H1 (cell line): ENCODE results near the gene UBAP1. TPM values are rescaled to one million over a fixed set of nuclear protein-coding genes. Genes with fewer than 3 reads are reported as not detected.

ENCODE experiments used
- CTCF ChIA-PET: fragments of 300-600 bp; sonication (Branson Sonifier 250); formaldehyde crosslinking; loops from one replicate; lab custom pipeline; 2021; ENCODE audit not compliant: partially characterized antibody; lab: Charles Lee
- POLR2A ChIA-PET: fragments of 300-600 bp; sonication (Branson Sonifier 250); formaldehyde crosslinking; loops from one replicate; lab custom pipeline; 2021; ENCODE audit warnings: inconsistent platforms; ENCODE audit not compliant: partially characterized antibody; lab: Charles Lee
- DNase-seq, 2 experiments: peaks; one replicate each; pipeline versions ENCODE4 v3.0.0 to v3.0.0-alpha.2; 2010 to 2022; ENCODE audit warnings: low spot score in 2 of 2, low read depth in 1 of 2, mixed read lengths in 1 of 2
- FAIRE-seq: peaks from 2 replicates; lab custom pipeline; 2011; peaks lifted over from hg19 to GRCh38; lab: Jason Lieb, UNC
- H2AFZ ChIP-seq: 2 replicates; pipeline ENCODE4 v1.8.1; 2012; ENCODE audit warnings: low read length, inconsistent platforms
- H2AK5ac ChIP-seq: 2 replicates; pipeline ENCODE4 v1.6.1; 2013; ENCODE audit warnings: low read depth, low read length
- H2BK120ac ChIP-seq: replicated peaks from 2 replicates; pipeline ENCODE3; 2013; ENCODE audit warnings: low read depth, low read length, inconsistent platforms
- H2BK12ac ChIP-seq: 2 replicates; pipeline ENCODE4 v1.6.1; 2013; ENCODE audit warnings: low read depth, low read length
- H2BK15ac ChIP-seq: 2 replicates; pipeline ENCODE4 v1.6.1; 2013; ENCODE audit warnings: low read length
- H2BK20ac ChIP-seq: 2 replicates; pipeline ENCODE4 v1.6.1; 2013; ENCODE audit warnings: low read length
- H2BK5ac ChIP-seq: 2 replicates; pipeline ENCODE4 v1.6.1; 2013; ENCODE audit warnings: low read depth, low read length
- H3K14ac ChIP-seq: 2 replicates; pipeline ENCODE4 v1.6.1; 2013; ENCODE audit warnings: inconsistent platforms; ENCODE audit not compliant: insufficient read length
- H3K18ac ChIP-seq: 2 replicates; pipeline ENCODE4 v1.6.1; 2013; ENCODE audit warnings: low read length; ENCODE audit errors: extremely low read depth
- H3K23ac ChIP-seq: 2 replicates; pipeline ENCODE4 v1.6.1; 2013; ENCODE audit warnings: inconsistent platforms; ENCODE audit not compliant: insufficient read length
- H3K23me2 ChIP-seq: 2 replicates; pipeline ENCODE4 v1.6.1; 2013; ENCODE audit warnings: low read depth, low read length
- H3K27ac ChIP-seq: 2 replicates; pipeline ENCODE4 v1.6.1; 2011; ENCODE audit warnings: low read depth, low read length, inconsistent platforms
- H3K27me3 ChIP-seq, 4 experiments: replicated peaks in 1 of 4; 1 replicate in 1 of 4; 2 replicates in 3 of 4; pipeline versions ENCODE4 v1.6.1 to v1.8.1; 2011 to 2013; ENCODE audit warnings: low read length in 3 of 4, mild to moderate bottlenecking in 3 of 4, inconsistent platforms in 2 of 4, mixed read lengths in 2 of 4, moderate library complexity in 1 of 4; ENCODE audit not compliant: control insufficient read depth in 3 of 4, insufficient read depth in 3 of 4; ENCODE audit errors: extremely low read depth in 1 of 4
- H3K36me3 ChIP-seq, 4 experiments: 2 replicates each; pipeline versions ENCODE4 v1.6.1 to v1.8.1; 2011 to 2013; ENCODE audit warnings: mild to moderate bottlenecking in 4 of 4, low read length in 3 of 4, moderate library complexity in 2 of 4, control low read depth in 1 of 4, inconsistent platforms in 1 of 4; ENCODE audit not compliant: insufficient read depth in 4 of 4, control insufficient read depth in 2 of 4
- H3K4ac ChIP-seq: replicated peaks from 2 replicates; pipeline ENCODE3; 2013; ENCODE audit warnings: low read length, low read depth, mixed read lengths, inconsistent platforms; ENCODE audit not compliant: insufficient read length
- H3K4me1 ChIP-seq, 4 experiments: replicated peaks in 1 of 4; 1 replicate in 1 of 4; 2 replicates in 3 of 4; pipeline versions ENCODE4 v1.6.1 to v1.8.1; 2011 to 2013; ENCODE audit warnings: low read length in 3 of 4, inconsistent platforms in 2 of 4, mixed read lengths in 1 of 4; ENCODE audit not compliant: insufficient read depth in 4 of 4, control insufficient read depth in 3 of 4
- H3K4me2 ChIP-seq, 2 experiments: 2 replicates each; pipeline versions ENCODE4 v1.6.1 to v1.8.1; 2011 to 2013; ENCODE audit warnings: low read depth in 2 of 2, low read length in 2 of 2, control low read depth in 1 of 2, inconsistent platforms in 1 of 2, mild to moderate bottlenecking in 1 of 2; ENCODE audit not compliant: insufficient read depth in 1 of 2
- H3K4me3 ChIP-seq, 4 experiments: fragments of 200-600, 300-600 bp in 1 of 4; sonication (generic), shearing (Covaris generic), sonication (Bioruptor Twin) in 1 of 4; 2 replicates each; pipeline versions ENCODE4 v1.5.1 to v1.8.1; 2011 to 2016; ENCODE audit warnings: low read length in 4 of 4, low read depth in 3 of 4, control low read depth in 2 of 4, inconsistent platforms in 2 of 4, mild to moderate bottlenecking in 2 of 4, mixed read lengths in 1 of 4, moderate library complexity in 1 of 4; ENCODE audit not compliant: insufficient read depth in 2 of 4; ENCODE audit errors: extremely low read depth in 1 of 4
- H3K56ac ChIP-seq: replicated peaks from 2 replicates; pipeline ENCODE3; 2013; ENCODE audit warnings: low read depth, mild to moderate bottlenecking, mixed read lengths, low read length, inconsistent platforms; ENCODE audit not compliant: insufficient read length
- H3K79me1 ChIP-seq: 2 replicates; pipeline ENCODE4 v1.6.1; 2013; ENCODE audit warnings: low read depth, low read length, control low read depth
- H3K79me2 ChIP-seq, 2 experiments: 2 replicates each; pipeline versions ENCODE4 v1.6.1 to v1.8.1; 2012 to 2013; ENCODE audit warnings: low read length in 2 of 2, mild to moderate bottlenecking in 2 of 2, inconsistent platforms in 1 of 2; ENCODE audit not compliant: insufficient read depth in 2 of 2, control insufficient read depth in 1 of 2
- H3K9ac ChIP-seq, 4 experiments: replicated peaks in 1 of 4; 1 replicate in 1 of 4; 2 replicates in 3 of 4; pipeline versions ENCODE4 v1.6.1 to v1.8.1; 2011 to 2013; ENCODE audit warnings: low read depth in 3 of 4, low read length in 3 of 4, control low read depth in 2 of 4, mild to moderate bottlenecking in 2 of 4, moderate library complexity in 2 of 4, inconsistent platforms in 1 of 4; ENCODE audit errors: extremely low read depth in 1 of 4
- H3K9me3 ChIP-seq, 2 experiments: 2 replicates each; pipeline versions ENCODE4 v1.6.1 to v1.8.1; 2012 to 2013; ENCODE audit warnings: mild to moderate bottlenecking in 2 of 2, moderate library complexity in 2 of 2, control low read depth in 1 of 2, inconsistent platforms in 1 of 2, low read depth in 1 of 2, low read length in 1 of 2, mixed read lengths in 1 of 2; ENCODE audit not compliant: insufficient read depth in 2 of 2
- H4K20me1 ChIP-seq, 2 experiments: replicated peaks in 1 of 2; 2 replicates each; pipeline versions ENCODE3 to v1.8.1; 2011 to 2013; ENCODE audit warnings: inconsistent platforms in 2 of 2, low read length in 2 of 2, mild to moderate bottlenecking in 1 of 2; ENCODE audit not compliant: insufficient read depth in 2 of 2, control insufficient read depth in 1 of 2
- H4K5ac ChIP-seq: 2 replicates; pipeline ENCODE4 v1.6.1; 2013; ENCODE audit warnings: low read length, low read depth, mixed read lengths, inconsistent platforms; ENCODE audit not compliant: insufficient read length
- H4K8ac ChIP-seq: 2 replicates; pipeline ENCODE4 v1.8.0; 2013; ENCODE audit warnings: mild to moderate bottlenecking, moderate library complexity, low read length, inconsistent platforms; ENCODE audit not compliant: insufficient read depth; ENCODE audit errors: extremely low read depth
- H4K91ac ChIP-seq: replicated peaks from 2 replicates; pipeline ENCODE3; 2013; ENCODE audit warnings: low read length, mixed read lengths, inconsistent platforms; ENCODE audit not compliant: insufficient read length
- ATF2 ChIP-seq: IDR thresholded peaks from 2 replicates; pipeline ENCODE4 v1.6.1; 2012; ENCODE audit warnings: low read length, inconsistent platforms
- ATF3 ChIP-seq: IDR thresholded peaks from 2 replicates; pipeline ENCODE4 v1.6.1; 2011; ENCODE audit warnings: low read depth, mild to moderate bottlenecking, low read length; ENCODE audit not compliant: insufficient read depth
- BACH1 ChIP-seq: IDR thresholded peaks from 2 replicates; pipeline ENCODE4 v1.6.1; 2012; ENCODE audit warnings: low read length, improper control_type of control experiment
- BRCA1 ChIP-seq: IDR thresholded peaks from 2 replicates; pipeline ENCODE4 v1.6.1; 2012; ENCODE audit warnings: low read depth, low read length, improper control_type of control experiment
- CHD1 ChIP-seq: IDR thresholded peaks from 2 replicates; pipeline ENCODE4 v1.6.1; 2012; ENCODE audit warnings: low read depth, low read length, improper control_type of control experiment
- CREB1 ChIP-seq: IDR thresholded peaks from 2 replicates; pipeline ENCODE4 v1.6.1; 2012; ENCODE audit warnings: inconsistent platforms
- GABPA ChIP-seq: IDR thresholded peaks from 2 replicates; pipeline ENCODE4 v1.6.1; 2011; ENCODE audit warnings: mild to moderate bottlenecking, low read length, moderate library complexity, borderline replicate concordance; ENCODE audit not compliant: insufficient read depth
- HDAC2 ChIP-seq, 2 experiments: fragments of 300-600 bp in 1 of 2; sonication (generic) in 1 of 2; IDR thresholded peaks; 2 replicates each; pipeline ENCODE4 v1.6.1; 2011 to 2012; ENCODE audit warnings: low read depth in 2 of 2, low read length in 2 of 2, mild to moderate bottlenecking in 2 of 2, moderate library complexity in 2 of 2, borderline replicate concordance in 1 of 2, inconsistent platforms in 1 of 2
- POLR2A ChIP-seq, 2 experiments: IDR thresholded peaks; 1 replicate in 1 of 2; 2 replicates in 1 of 2; pipeline ENCODE4 v1.6.1; 2011; ENCODE audit warnings: low read depth in 2 of 2, low read length in 2 of 2, mild to moderate bottlenecking in 2 of 2; ENCODE audit errors: control extremely low read depth in 1 of 2
- POU5F1 ChIP-seq: IDR thresholded peaks from 2 replicates; pipeline ENCODE4 v1.6.1; 2011; ENCODE audit warnings: low read depth, mild to moderate bottlenecking, low read length, moderate library complexity
- RBBP5 ChIP-seq: IDR thresholded peaks from 2 replicates; pipeline ENCODE4 v1.7.1; 2012; ENCODE audit warnings: low read depth, mild to moderate bottlenecking, inconsistent platforms, low read length, moderate library complexity, borderline replicate concordance
- SRF ChIP-seq: IDR thresholded peaks from 2 replicates; pipeline ENCODE4 v1.6.1; 2011; ENCODE audit warnings: mild to moderate bottlenecking, low read depth, low read length, moderate library complexity
- ZNF274 ChIP-seq: IDR thresholded peaks from 2 replicates; pipeline ENCODE4 v1.7.0; 2012; ENCODE audit warnings: low read length, borderline replicate concordance; ENCODE audit errors: extremely low read depth
- WGBS, 2 experiments: shearing (Covaris generic) in 1 of 2; methylation state at CpG; one replicate each; pipeline versions ENCODE4 v1.1.6 to v1.1.7; 2013 to 2015; ENCODE audit warnings: low lambda C conversion rate in 2 of 2, mixed read lengths in 2 of 2, inconsistent platforms in 1 of 2, low coverage in 1 of 2, missing lambda C conversion rate in 1 of 2; ENCODE audit not compliant: insufficient replicate concordance in 2 of 2, insufficient coverage in 1 of 2, insufficient read length in 1 of 2; ENCODE audit errors: extremely low coverage in 1 of 2, missing lambda C conversion rate in 1 of 2; 5-methylcytosine and 5-hydroxymethylcytosine counted together
- polyA plus RNA-seq, 7 experiments: library from polyadenylated mRNA; depleted of rRNA in 3 of 7; stranded (reverse) in 5 of 7; unstranded in 2 of 7; fragments of >200 nt in 5 of 7; fragments of 200-250 nt in 2 of 7; gene quantifications; 1 replicate in 5 of 7; 2 replicates in 1 of 7; 4 replicates in 1 of 7; pipeline versions ENCODE4 v1.2.1 to v1.2.3, GENCODE V29; 2011 to 2013; ENCODE audit warnings: missing spikeins in 2 of 7, mixed read lengths in 2 of 7
- total RNA-seq: library from RNA; stranded (reverse); fragmentation: NEBNext Ultra II Directional; extraction: Animal tissue kit (Norgen Biotek cat#: 25700); gene quantifications from 2 replicates; pipeline ENCODE4 v1.2.1, GENCODE V29; 2021

UBAP1 gene
- total and polyA plus RNA-seq, 2 of the 8 experiments (the other 6 are each of a cell fraction or from before 2014, with no cell fraction given): 31.3 to 31.4 TPM

DNA sequence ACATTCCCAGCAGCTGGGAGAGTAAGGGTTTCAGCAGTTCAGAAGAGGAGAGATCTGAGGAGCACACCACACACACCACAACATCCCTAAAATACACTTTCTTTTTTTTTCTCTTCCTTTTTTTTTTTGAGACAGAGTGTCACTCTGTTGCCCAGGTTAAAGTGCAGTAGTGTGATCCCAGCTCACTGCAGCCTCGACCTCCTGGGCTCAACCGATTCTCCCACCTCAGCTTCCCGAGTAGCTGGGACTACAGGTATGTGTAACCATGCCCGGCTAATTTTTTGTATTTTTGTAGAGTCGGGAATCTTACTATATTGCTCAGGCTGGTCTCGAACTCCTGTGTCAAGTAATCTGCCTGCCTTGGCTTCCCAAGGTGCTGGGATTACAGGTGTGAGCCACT lies 9.7 kb upstream of the UBAP1 start:
- Histone ChIP-seq H3K27me3 (no peaks in the 10 kb centered on the region), H3K79me2 (no peaks in the 10 kb centered on the region), H3K4me1 (no peaks in the 10 kb centered on the region), H3K4me2 (no peak overlapping the region), H3K9ac (no peak overlapping the region), H3K79me1 (no peaks in the 10 kb centered on the region), H3K27ac (no peak overlapping the region), H3K4me3 (no peak overlapping the region), H3K9me3 (no peaks in the 10 kb centered on the region), H3K23ac (no peak overlapping the region), H4K5ac (no peak overlapping the region), H2BK15ac (no peak overlapping the region), H4K91ac (no peak overlapping the region), H3K23me2 (no peaks in the 10 kb centered on the region), H4K20me1 (no peaks in the 10 kb centered on the region), H3K36me3 (no peaks in the 10 kb centered on the region), H2AFZ (no peak overlapping the region), H2AK5ac (no peak overlapping the region), H2BK5ac (no peak overlapping the region), H2BK20ac (no peak overlapping the region), H3K14ac (no peak overlapping the region), H3K18ac (no peak overlapping the region), H3K56ac (no peak overlapping the region), H2BK12ac (no peak overlapping the region), H4K8ac (no peak overlapping the region), H2BK120ac (no peak overlapping the region), H3K4ac (no peak overlapping the region)
- ChIA-PET CTCF (interaction anchor here (0.5 to 3.1 kb wide), 3 partner anchors 14 to 83 kb away, joined by 3 to 11 read pairs (median 4); no protein-coding TSS in a partner anchor), POLR2A (interaction anchor here (1.0 to 2.6 kb wide), 3 partner anchors 9 to 44 kb away, joined by 4 to 16 read pairs (median 4); partner anchors contain the start of gene UBAP1)
- WGBS, 2 experiments: 88% methylated on average over 6 of the region's 6 CpGs; no CpG with 5 or more reads in 1 of the 2 experiments
- FAIRE-seq (no peak), DNase-seq (no peak)
- TF ChIP-seq ZNF274: no peak
- TF ChIP-seq HDAC2 (IDR thresholded peaks at IDR 0.05; ENCODE audit: borderline replicate concordance in 1 of 2, low read depth in 2 of 2, low read length in 2 of 2): no peak
- TF ChIP-seq BACH1: no peak
- TF ChIP-seq POLR2A (IDR thresholded peaks at IDR 0.05; ENCODE audit: control extremely low read depth in 1 of 2, low read depth in 2 of 2, low read length in 2 of 2): no peak
- TF ChIP-seq BRCA1: no peak
- no peak for TF ChIP-seq POU5F1
- TF ChIP-seq GABPA: no peak
- no peak for TF ChIP-seq SRF
- no peak for TF ChIP-seq RBBP5
- TF ChIP-seq CHD1: no peak
- TF ChIP-seq ATF2: no peak
- no peak for TF ChIP-seq ATF3
- no peak for TF ChIP-seq CREB1
